H1 (cell line): ENCODE results near the gene CCL1. TPM values are rescaled to one million over a fixed set of nuclear protein-coding genes. Genes with fewer than 3 reads are reported as not detected.

ENCODE experiments used
- CTCF ChIA-PET: fragments of 300-600 bp; sonication (Branson Sonifier 250); formaldehyde crosslinking; loops from one replicate; lab custom pipeline; 2021; ENCODE audit not compliant: partially characterized antibody; lab: Charles Lee
- POLR2A ChIA-PET: fragments of 300-600 bp; sonication (Branson Sonifier 250); formaldehyde crosslinking; loops from one replicate; lab custom pipeline; 2021; ENCODE audit warnings: inconsistent platforms; ENCODE audit not compliant: partially characterized antibody; lab: Charles Lee
- DNase-seq, 2 experiments: peaks; one replicate each; pipeline versions ENCODE4 v3.0.0 to v3.0.0-alpha.2; 2010 to 2022; ENCODE audit warnings: low spot score in 2 of 2, low read depth in 1 of 2, mixed read lengths in 1 of 2
- FAIRE-seq: peaks from 2 replicates; lab custom pipeline; 2011; peaks lifted over from hg19 to GRCh38; lab: Jason Lieb, UNC
- H2AFZ ChIP-seq: 2 replicates; pipeline ENCODE4 v1.8.1; 2012; ENCODE audit warnings: low read length, inconsistent platforms
- H2AK5ac ChIP-seq: 2 replicates; pipeline ENCODE4 v1.6.1; 2013; ENCODE audit warnings: low read depth, low read length
- H2BK120ac ChIP-seq: replicated peaks from 2 replicates; pipeline ENCODE3; 2013; ENCODE audit warnings: low read depth, low read length, inconsistent platforms
- H2BK12ac ChIP-seq: 2 replicates; pipeline ENCODE4 v1.6.1; 2013; ENCODE audit warnings: low read depth, low read length
- H2BK15ac ChIP-seq: 2 replicates; pipeline ENCODE4 v1.6.1; 2013; ENCODE audit warnings: low read length
- H2BK20ac ChIP-seq: 2 replicates; pipeline ENCODE4 v1.6.1; 2013; ENCODE audit warnings: low read length
- H2BK5ac ChIP-seq: 2 replicates; pipeline ENCODE4 v1.6.1; 2013; ENCODE audit warnings: low read depth, low read length
- H3K14ac ChIP-seq: 2 replicates; pipeline ENCODE4 v1.6.1; 2013; ENCODE audit warnings: inconsistent platforms; ENCODE audit not compliant: insufficient read length
- H3K18ac ChIP-seq: 2 replicates; pipeline ENCODE4 v1.6.1; 2013; ENCODE audit warnings: low read length; ENCODE audit errors: extremely low read depth
- H3K23ac ChIP-seq: 2 replicates; pipeline ENCODE4 v1.6.1; 2013; ENCODE audit warnings: inconsistent platforms; ENCODE audit not compliant: insufficient read length
- H3K23me2 ChIP-seq: 2 replicates; pipeline ENCODE4 v1.6.1; 2013; ENCODE audit warnings: low read depth, low read length
- H3K27ac ChIP-seq: 2 replicates; pipeline ENCODE4 v1.6.1; 2011; ENCODE audit warnings: low read depth, low read length, inconsistent platforms
- H3K27me3 ChIP-seq, 4 experiments: replicated peaks in 1 of 4; 1 replicate in 1 of 4; 2 replicates in 3 of 4; pipeline versions ENCODE4 v1.6.1 to v1.8.1; 2011 to 2013; ENCODE audit warnings: low read length in 3 of 4, mild to moderate bottlenecking in 3 of 4, inconsistent platforms in 2 of 4, mixed read lengths in 2 of 4, moderate library complexity in 1 of 4; ENCODE audit not compliant: control insufficient read depth in 3 of 4, insufficient read depth in 3 of 4; ENCODE audit errors: extremely low read depth in 1 of 4
- H3K36me3 ChIP-seq, 4 experiments: 2 replicates each; pipeline versions ENCODE4 v1.6.1 to v1.8.1; 2011 to 2013; ENCODE audit warnings: mild to moderate bottlenecking in 4 of 4, low read length in 3 of 4, moderate library complexity in 2 of 4, control low read depth in 1 of 4, inconsistent platforms in 1 of 4; ENCODE audit not compliant: insufficient read depth in 4 of 4, control insufficient read depth in 2 of 4
- H3K4ac ChIP-seq: replicated peaks from 2 replicates; pipeline ENCODE3; 2013; ENCODE audit warnings: low read length, low read depth, mixed read lengths, inconsistent platforms; ENCODE audit not compliant: insufficient read length
- H3K4me1 ChIP-seq, 4 experiments: replicated peaks in 1 of 4; 1 replicate in 1 of 4; 2 replicates in 3 of 4; pipeline versions ENCODE4 v1.6.1 to v1.8.1; 2011 to 2013; ENCODE audit warnings: low read length in 3 of 4, inconsistent platforms in 2 of 4, mixed read lengths in 1 of 4; ENCODE audit not compliant: insufficient read depth in 4 of 4, control insufficient read depth in 3 of 4
- H3K4me2 ChIP-seq, 2 experiments: 2 replicates each; pipeline versions ENCODE4 v1.6.1 to v1.8.1; 2011 to 2013; ENCODE audit warnings: low read depth in 2 of 2, low read length in 2 of 2, control low read depth in 1 of 2, inconsistent platforms in 1 of 2, mild to moderate bottlenecking in 1 of 2; ENCODE audit not compliant: insufficient read depth in 1 of 2
- H3K4me3 ChIP-seq, 4 experiments: fragments of 200-600, 300-600 bp in 1 of 4; sonication (generic), shearing (Covaris generic), sonication (Bioruptor Twin) in 1 of 4; 2 replicates each; pipeline versions ENCODE4 v1.5.1 to v1.8.1; 2011 to 2016; ENCODE audit warnings: low read length in 4 of 4, low read depth in 3 of 4, control low read depth in 2 of 4, inconsistent platforms in 2 of 4, mild to moderate bottlenecking in 2 of 4, mixed read lengths in 1 of 4, moderate library complexity in 1 of 4; ENCODE audit not compliant: insufficient read depth in 2 of 4; ENCODE audit errors: extremely low read depth in 1 of 4
- H3K56ac ChIP-seq: replicated peaks from 2 replicates; pipeline ENCODE3; 2013; ENCODE audit warnings: low read depth, mild to moderate bottlenecking, mixed read lengths, low read length, inconsistent platforms; ENCODE audit not compliant: insufficient read length
- H3K79me1 ChIP-seq: 2 replicates; pipeline ENCODE4 v1.6.1; 2013; ENCODE audit warnings: low read depth, low read length, control low read depth
- H3K79me2 ChIP-seq, 2 experiments: 2 replicates each; pipeline versions ENCODE4 v1.6.1 to v1.8.1; 2012 to 2013; ENCODE audit warnings: low read length in 2 of 2, mild to moderate bottlenecking in 2 of 2, inconsistent platforms in 1 of 2; ENCODE audit not compliant: insufficient read depth in 2 of 2, control insufficient read depth in 1 of 2
- H3K9ac ChIP-seq, 4 experiments: replicated peaks in 1 of 4; 1 replicate in 1 of 4; 2 replicates in 3 of 4; pipeline versions ENCODE4 v1.6.1 to v1.8.1; 2011 to 2013; ENCODE audit warnings: low read depth in 3 of 4, low read length in 3 of 4, control low read depth in 2 of 4, mild to moderate bottlenecking in 2 of 4, moderate library complexity in 2 of 4, inconsistent platforms in 1 of 4; ENCODE audit errors: extremely low read depth in 1 of 4
- H3K9me3 ChIP-seq, 2 experiments: 2 replicates each; pipeline versions ENCODE4 v1.6.1 to v1.8.1; 2012 to 2013; ENCODE audit warnings: mild to moderate bottlenecking in 2 of 2, moderate library complexity in 2 of 2, control low read depth in 1 of 2, inconsistent platforms in 1 of 2, low read depth in 1 of 2, low read length in 1 of 2, mixed read lengths in 1 of 2; ENCODE audit not compliant: insufficient read depth in 2 of 2
- H4K20me1 ChIP-seq, 2 experiments: replicated peaks in 1 of 2; 2 replicates each; pipeline versions ENCODE3 to v1.8.1; 2011 to 2013; ENCODE audit warnings: inconsistent platforms in 2 of 2, low read length in 2 of 2, mild to moderate bottlenecking in 1 of 2; ENCODE audit not compliant: insufficient read depth in 2 of 2, control insufficient read depth in 1 of 2
- H4K5ac ChIP-seq: 2 replicates; pipeline ENCODE4 v1.6.1; 2013; ENCODE audit warnings: low read length, low read depth, mixed read lengths, inconsistent platforms; ENCODE audit not compliant: insufficient read length
- H4K8ac ChIP-seq: 2 replicates; pipeline ENCODE4 v1.8.0; 2013; ENCODE audit warnings: mild to moderate bottlenecking, moderate library complexity, low read length, inconsistent platforms; ENCODE audit not compliant: insufficient read depth; ENCODE audit errors: extremely low read depth
- H4K91ac ChIP-seq: replicated peaks from 2 replicates; pipeline ENCODE3; 2013; ENCODE audit warnings: low read length, mixed read lengths, inconsistent platforms; ENCODE audit not compliant: insufficient read length
- ASH2L ChIP-seq: fragments of 200-600, 300-600 bp; sonication (generic); IDR thresholded peaks from one replicate; pipeline ENCODE4 v1.7.1; 2017; ENCODE audit warnings: low read length
- BCL11A ChIP-seq, 2 experiments: IDR thresholded peaks; one replicate each; pipeline ENCODE4 v1.6.1; 2011; ENCODE audit warnings: low read depth in 2 of 2, low read length in 2 of 2, mild to moderate bottlenecking in 2 of 2
- BRCA1 ChIP-seq: IDR thresholded peaks from 2 replicates; pipeline ENCODE4 v1.6.1; 2012; ENCODE audit warnings: low read depth, low read length, improper control_type of control experiment
- GABPA ChIP-seq: IDR thresholded peaks from 2 replicates; pipeline ENCODE4 v1.6.1; 2011; ENCODE audit warnings: mild to moderate bottlenecking, low read length, moderate library complexity, borderline replicate concordance; ENCODE audit not compliant: insufficient read depth
- RBBP5 ChIP-seq: IDR thresholded peaks from 2 replicates; pipeline ENCODE4 v1.7.1; 2012; ENCODE audit warnings: low read depth, mild to moderate bottlenecking, inconsistent platforms, low read length, moderate library complexity, borderline replicate concordance
- RNF2 ChIP-seq: fragments of 200-900, 300-1000 bp; sonication (generic); IDR thresholded peaks from 2 replicates; pipeline ENCODE4 v1.7.1; 2016; ENCODE audit warnings: borderline replicate concordance, low read depth, mild to moderate bottlenecking, antibody characterized with exemption, low read length; ENCODE audit not compliant: poor library complexity, severe bottlenecking; ENCODE audit errors: missing control alignments
- SIN3A ChIP-seq, 2 experiments: IDR thresholded peaks in 1 of 2; conservative IDR thresholded peaks in 1 of 2; 2 replicates each; pipeline ENCODE4 v1.6.1; 2011 to 2012; ENCODE audit warnings: low read length in 2 of 2, improper control_type of control experiment in 1 of 2, low read depth in 1 of 2, mild to moderate bottlenecking in 1 of 2
- SIRT6 ChIP-seq: IDR thresholded peaks from one replicate; pipeline ENCODE4 v1.7.1; 2012; ENCODE audit warnings: low read length, inconsistent platforms
- SIX5 ChIP-seq: IDR thresholded peaks from 2 replicates; pipeline ENCODE4 v1.6.1; 2011; ENCODE audit warnings: mild to moderate bottlenecking, low read depth, low read length
- WGBS, 2 experiments: shearing (Covaris generic) in 1 of 2; methylation state at CpG; one replicate each; pipeline versions ENCODE4 v1.1.6 to v1.1.7; 2013 to 2015; ENCODE audit warnings: low lambda C conversion rate in 2 of 2, mixed read lengths in 2 of 2, inconsistent platforms in 1 of 2, low coverage in 1 of 2, missing lambda C conversion rate in 1 of 2; ENCODE audit not compliant: insufficient replicate concordance in 2 of 2, insufficient coverage in 1 of 2, insufficient read length in 1 of 2; ENCODE audit errors: extremely low coverage in 1 of 2, missing lambda C conversion rate in 1 of 2; 5-methylcytosine and 5-hydroxymethylcytosine counted together
- polyA plus RNA-seq, 7 experiments: library from polyadenylated mRNA; depleted of rRNA in 3 of 7; stranded (reverse) in 5 of 7; unstranded in 2 of 7; fragments of >200 nt in 5 of 7; fragments of 200-250 nt in 2 of 7; gene quantifications; 1 replicate in 5 of 7; 2 replicates in 1 of 7; 4 replicates in 1 of 7; pipeline versions ENCODE4 v1.2.1 to v1.2.3, GENCODE V29; 2011 to 2013; ENCODE audit warnings: missing spikeins in 2 of 7, mixed read lengths in 2 of 7
- total RNA-seq: library from RNA; stranded (reverse); fragmentation: NEBNext Ultra II Directional; extraction: Animal tissue kit (Norgen Biotek cat#: 25700); gene quantifications from 2 replicates; pipeline ENCODE4 v1.2.1, GENCODE V29; 2021

CCL1 gene
- total and polyA plus RNA-seq, 2 of the 8 experiments (the other 6 are each of a cell fraction or from before 2014, with no cell fraction given): not detected

DNA sequence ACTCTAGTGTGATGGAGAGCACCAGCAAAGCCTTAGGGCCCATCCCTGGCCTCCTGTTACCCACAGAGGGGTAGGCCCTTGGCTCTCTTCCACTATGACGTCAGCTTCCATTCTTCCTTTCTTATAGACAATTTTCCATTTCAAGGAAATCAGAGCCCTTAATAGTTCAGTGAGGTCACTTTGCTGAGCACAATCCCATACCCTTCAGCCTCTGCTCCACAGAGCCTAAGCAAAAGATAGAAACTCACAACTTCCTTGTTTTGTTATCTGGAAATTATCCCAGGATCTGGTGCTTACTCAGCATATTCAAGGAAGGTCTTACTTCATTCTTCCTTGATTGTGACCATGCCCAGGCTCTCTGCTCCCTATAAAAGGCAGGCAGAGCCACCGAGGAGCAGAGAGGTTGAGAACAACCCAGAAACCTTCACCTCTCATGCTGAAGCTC is 44.0 kb downstream of the CCL1 start, which contains the start of gene CCL8:
Gene CCL8, plus strand, starts transcription at position 397 of the 445 bp plus-strand sequence. CDS start 67 bp downstream, outside the sequence.
- WGBS, 2 experiments: 88% methylated on average over 2 of the region's 2 CpGs; no CpG with 5 or more reads in 1 of the 2 experiments
- no peak within 1 kb of the TSS for H3K23ac ChIP-seq
- POLR2A ChIA-PET: no interaction called here
- H4K5ac ChIP-seq: no peak within 1 kb of the TSS
- no peak within 1 kb of the TSS for H3K4ac ChIP-seq
- H3K23me2 ChIP-seq: no peaks in the 10 kb centered on the region
- H4K8ac ChIP-seq: no peak within 1 kb of the TSS
- no peaks in the 10 kb centered on the region for H3K27me3 ChIP-seq
- CTCF ChIA-PET: interaction anchor here (0.5 to 9.9 kb wide), 12 partner anchors 10 to 434 kb away, joined by 3 to 87 read pairs (median 5); partner anchors contain the start of genes CCL1 and CCL13
- H3K79me2 ChIP-seq: no peaks in the 10 kb centered on the region
- no peak within 1 kb of the TSS for H3K4me3 ChIP-seq
- TF ChIP-seq SIN3A (conservative IDR thresholded peaks at IDR 0.05 in 1 of 2, IDR thresholded peaks at IDR 0.05 in 1 of 2; ENCODE audit: low read depth in 1 of 2, low read length in 2 of 2) (no peak), SIRT6 (no peak), RBBP5 (no peak), GABPA (no peak), BRCA1 (no peak), RNF2 (no peak), ASH2L (no peak), SIX5 (no peak), BCL11A (IDR thresholded peaks at IDR 0.05; ENCODE audit: low read depth in 2 of 2, low read length in 2 of 2) (no peak)
- no peak within 1 kb of the TSS for H2AK5ac ChIP-seq
- H2BK5ac ChIP-seq: no peak within 1 kb of the TSS
- no peak within 1 kb of the TSS for H3K18ac ChIP-seq
- H2AFZ ChIP-seq: no peak within 1 kb of the TSS
- no peak within 1 kb of the TSS for H2BK15ac ChIP-seq
- no peak within 1 kb of the TSS for H3K56ac ChIP-seq
- H2BK12ac ChIP-seq: no peak within 1 kb of the TSS
- H4K91ac ChIP-seq: no peak within 1 kb of the TSS
- peaks cover 0 to 2% of the 10 kb centered on the region in 2 experiments for H4K20me1 ChIP-seq
- H3K14ac ChIP-seq: no peak within 1 kb of the TSS
- H3K27ac ChIP-seq: no peak within 1 kb of the TSS
- FAIRE-seq (no peak), DNase-seq (no peak)
- no peak within 1 kb of the TSS for H3K9ac ChIP-seq
- H3K79me1 ChIP-seq: no peaks in the 10 kb centered on the region
- H3K4me2 ChIP-seq: no peak within 1 kb of the TSS
- H2BK120ac ChIP-seq: no peak within 1 kb of the TSS
- no peak within 1 kb of the TSS for H2BK20ac ChIP-seq
- H3K9me3 ChIP-seq: no peaks in the 10 kb centered on the region
- H3K4me1 ChIP-seq: no peaks in the 10 kb centered on the region
- no peaks in the 10 kb centered on the region for H3K36me3 ChIP-seq
